Suppressor macrophage (primary cell): ENCODE measurements around the gene MRPL37.
A peak's percentile ranks its signal among the peaks of the same experiment; 100 is the strongest.
"Not testable (repeated sequence)": the region's sequence is repeated elsewhere in the genome, so short reads cannot be mapped to it uniquely, and the experiment has no call there.

Experiments
- DNase-seq, 4 experiments: peaks; one replicate each; pipeline ENCODE4 v3.0.0-alpha.2; 2020 to 2022
- total RNA-seq, 17 experiments: gene quantifications; one replicate each; lab custom pipeline; 2026; ENCODE audit warnings: mixed read lengths in 6 of 17, inconsistent platforms in 3 of 17; lab: John Stamatoyannopoulos, UW

MRPL37 gene
- 25.9 to 103 (median 65.6) reads per million in 17 experiments for total RNA-seq

- peak; percentile 92 to 97 (median 94) for DNase-seq
Observed at GRCh38 chr1:54199765-54200518, at the start of gene MRPL37, which contains the start of gene CYB5RL. Gene MRPL37 (plus strand): TSS chr1:54200167. CDS start chr1:54200244, 77 bp downstream. Gene CYB5RL (minus strand): TSS chr1:54200030. CDS start chr1:54195616, 4,414 bp downstream.

GRCh38 chr1:54151013-54151412, 49.0 kb upstream of the MRPL37 start:
- DNase-seq = no peak

GRCh38 chr1:54152696-54153095, 47.3 kb upstream of the MRPL37 start, which contains the start of gene CDCP2:
Gene CDCP2 (minus strand): TSS chr1:54153000. CDS start chr1:54152922, 78 bp downstream.
- no peak for DNase-seq

GRCh38 chr1:54153535-54154439, 46.2 kb upstream of the MRPL37 start:
- peak; percentile 42 to 65 (median 58) for DNase-seq

- peak; percentile 71 to 86 (median 84) for DNase-seq
Observed at GRCh38 chr1:54156201-54156600, 43.8 kb upstream of the MRPL37 start.

DNA sequence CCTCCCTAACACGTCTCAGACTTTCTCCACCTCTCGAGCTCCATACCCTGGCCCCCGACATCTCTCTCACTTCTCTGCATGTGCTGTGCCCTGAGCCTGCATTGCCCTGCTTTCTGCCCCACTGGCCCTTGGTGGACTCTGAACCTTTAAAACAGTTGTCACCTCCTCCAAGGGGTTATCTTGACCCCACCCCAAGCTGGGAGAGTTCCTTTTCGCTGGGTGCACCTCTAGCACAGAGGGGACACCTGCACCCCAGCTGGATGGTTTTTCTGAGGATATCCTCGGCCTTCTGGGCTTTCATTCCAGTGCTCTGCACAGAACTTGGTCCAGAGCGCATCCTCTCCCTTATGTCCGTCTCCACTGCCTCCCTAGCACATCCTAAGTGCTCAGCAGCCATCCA, 43.0 kb upstream of the MRPL37 start:
- no peak for DNase-seq

DNA sequence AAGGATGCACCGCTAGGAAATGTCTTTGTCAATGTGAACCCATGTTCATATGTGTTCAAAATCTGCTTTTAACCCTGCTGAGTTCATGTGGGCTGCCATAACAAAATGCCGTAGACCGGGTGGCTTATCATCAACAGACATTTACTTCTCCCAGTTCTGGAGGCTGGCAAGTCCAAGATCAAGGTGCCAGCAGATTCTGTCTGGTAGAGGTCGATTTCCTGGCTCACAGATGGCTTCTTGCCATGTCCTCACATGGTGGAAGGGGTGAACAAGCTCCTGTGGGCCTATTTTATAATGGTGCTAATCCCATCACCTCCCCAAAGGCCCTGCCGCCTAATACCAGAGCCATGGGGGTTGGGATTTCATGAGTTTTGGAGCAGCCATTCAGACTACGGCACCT, 42.6 kb upstream of the MRPL37 start:
- DNase-seq = no peak

DNA sequence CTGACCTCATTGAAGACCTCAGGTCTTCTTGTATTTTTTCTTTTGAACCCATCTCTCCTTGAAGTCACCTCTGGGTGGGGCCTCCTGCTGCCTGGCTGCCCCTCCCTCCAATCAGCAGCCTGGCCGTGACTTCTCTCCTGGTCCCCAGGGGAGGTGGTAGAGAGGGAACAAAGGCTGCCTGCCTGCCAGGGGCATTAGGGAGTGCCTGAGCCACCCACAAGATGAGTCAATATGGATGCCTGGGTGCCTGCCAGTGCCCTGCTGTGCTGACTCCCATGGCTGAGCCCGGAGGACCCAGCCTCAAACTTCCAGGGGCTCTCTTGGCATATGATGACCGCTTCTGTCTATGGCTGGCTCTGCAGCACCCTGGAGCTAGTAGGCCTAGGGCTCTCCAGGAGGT, 41.9 kb upstream of the MRPL37 start:
- DNase-seq = peak in 2 of 4 experiments; percentile 12 to 31

DNA sequence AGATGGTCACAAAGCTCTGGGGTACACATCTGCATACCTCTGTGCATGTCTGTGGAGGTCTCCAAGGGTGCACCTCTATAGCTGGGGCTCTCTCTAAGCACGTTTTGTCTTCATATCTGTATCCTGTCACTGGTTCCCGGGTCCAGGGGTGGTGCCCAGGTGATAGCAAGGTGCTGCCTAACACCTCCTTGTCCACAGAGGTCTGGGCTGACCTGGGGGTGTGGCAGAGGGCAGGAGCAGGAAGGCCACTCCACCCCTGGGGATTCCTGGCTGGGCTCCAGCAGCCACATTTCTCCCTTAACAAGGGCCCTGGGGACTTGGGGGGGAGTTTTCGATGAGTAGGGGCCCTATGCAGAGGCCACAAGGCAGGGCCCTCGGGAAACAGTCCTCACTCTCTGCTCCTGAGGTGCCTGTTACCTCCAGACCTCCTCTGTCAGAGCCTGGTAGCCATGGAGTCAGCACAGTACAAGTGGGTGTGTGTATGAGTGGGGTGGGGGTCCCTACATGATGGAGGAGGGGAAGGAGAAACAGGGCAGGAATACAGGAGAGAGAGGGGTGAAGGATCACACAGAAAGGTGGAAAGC, 40.1 kb upstream of the MRPL37 start:
- no peak for DNase-seq

DNA sequence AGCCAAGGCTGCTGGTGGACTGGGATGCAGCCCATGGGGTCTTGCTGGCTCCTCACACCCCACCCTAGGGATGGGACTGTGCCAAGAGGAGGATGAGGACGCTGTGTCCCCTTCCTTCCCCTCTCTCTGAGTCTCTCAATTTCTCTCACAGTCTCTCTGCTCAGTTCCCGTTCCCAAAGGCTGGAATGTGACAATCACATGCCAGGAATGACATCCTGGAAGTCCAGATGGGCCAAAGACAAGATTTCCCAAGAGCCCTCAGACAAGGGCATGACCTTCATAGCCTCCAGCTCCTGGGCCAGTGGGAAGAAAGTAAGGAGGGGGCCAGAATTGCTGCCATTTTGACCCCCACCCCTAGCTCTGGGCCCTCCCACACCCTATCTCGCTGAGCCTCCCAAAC, 39.6 kb upstream of the MRPL37 start:
- no peak for DNase-seq

DNA sequence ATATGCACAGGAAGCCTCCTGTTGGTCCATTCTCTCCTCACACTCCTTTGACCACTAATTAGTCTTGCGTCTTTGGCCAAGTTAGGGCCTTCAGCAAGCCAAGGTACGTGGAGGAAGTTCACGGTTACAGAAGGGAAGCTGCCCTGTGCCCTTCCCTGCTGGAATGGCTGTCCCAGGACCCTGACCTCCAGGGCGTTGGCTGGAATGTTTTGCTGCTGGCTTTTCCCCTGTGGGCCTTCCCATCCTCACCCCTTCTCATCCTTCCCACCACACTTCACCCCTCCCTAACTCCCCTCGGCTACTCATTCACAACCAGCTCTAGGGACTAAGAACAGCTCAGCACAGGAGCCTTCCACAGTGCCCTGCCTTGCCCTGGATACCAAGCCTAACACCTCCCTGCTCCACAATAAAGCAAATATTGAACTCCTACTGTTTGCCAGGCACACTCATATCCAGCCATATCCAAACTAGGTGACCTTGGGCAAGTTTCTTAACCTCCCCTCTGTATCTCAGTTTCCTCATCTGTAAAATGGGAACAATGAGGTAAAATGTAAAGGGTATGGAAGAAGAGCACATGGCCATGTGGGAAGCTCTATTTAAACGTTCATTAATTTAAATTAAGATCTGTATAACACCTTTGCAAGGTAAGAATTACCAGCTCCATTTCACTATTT, 38.3 kb upstream of the MRPL37 start:
- no peak for DNase-seq

GRCh38 chr1:54163051-54163450, 36.9 kb upstream of the MRPL37 start:
- DNase-seq = no peak

DNA sequence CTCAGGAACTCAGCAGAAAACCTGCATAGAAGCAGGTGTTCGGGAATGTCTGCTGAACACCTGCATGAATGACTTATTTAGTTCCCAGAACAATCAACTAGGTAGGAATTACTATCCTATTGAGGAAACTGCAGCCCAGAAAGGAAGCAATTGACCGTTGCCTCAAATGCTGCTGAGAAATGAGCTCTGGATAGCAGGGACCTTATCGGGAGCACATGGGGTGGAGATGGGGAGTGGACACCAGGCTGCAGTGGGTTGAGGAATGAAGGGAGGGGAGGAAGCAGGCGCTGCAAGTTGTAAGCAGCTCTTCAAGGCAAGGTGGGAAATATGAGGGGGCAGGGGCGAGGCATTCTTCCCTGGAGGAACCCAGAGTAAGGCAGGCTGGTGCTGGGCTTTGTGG, 36.4 kb upstream of the MRPL37 start:
- no peak for DNase-seq

GRCh38 chr1:54165146-54165545, 34.8 kb upstream of the MRPL37 start:
- no peak for DNase-seq

- DNase-seq = not testable (repeated sequence)
Observed at GRCh38 chr1:54166357-54166756, 33.6 kb upstream of the MRPL37 start.

GRCh38 chr1:54167422-54168139, 32.4 kb upstream of the MRPL37 start:
- peak in 2 of 4 experiments; percentile 10 to 26 for DNase-seq

GRCh38 chr1:54168206-54168965, 31.6 kb upstream of the MRPL37 start:
- DNase-seq = no peak

- DNase-seq = no peak
Observed at GRCh38 chr1:54169068-54169467, 30.9 kb upstream of the MRPL37 start.

DNA sequence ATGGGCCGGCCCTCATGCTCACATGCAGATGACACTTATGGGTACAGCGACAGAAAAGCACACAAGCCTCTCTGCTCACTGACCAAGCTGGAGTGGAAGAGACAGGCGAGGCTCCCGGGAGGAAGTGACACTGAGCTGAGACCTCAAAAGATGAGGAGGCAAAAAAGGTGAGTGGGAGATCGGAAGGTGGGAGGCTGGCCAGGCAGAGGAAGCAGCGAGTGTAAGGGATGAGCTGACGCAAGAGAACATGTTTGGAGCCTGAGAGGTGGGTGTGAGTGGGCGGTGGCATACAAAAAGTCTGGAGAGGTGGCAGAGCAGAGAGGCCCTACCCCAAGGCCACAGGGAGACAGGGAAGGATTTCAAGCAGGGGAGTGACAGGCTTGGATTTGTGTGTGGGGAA, 29.0 kb upstream of the MRPL37 start:
- peak; percentile 54 to 78 (median 74) for DNase-seq

- DNase-seq = peak; percentile 10 to 45 (median 24)
Observed at GRCh38 chr1:54171606-54172005, 28.4 kb upstream of the MRPL37 start.
